NCI-H2227 (cell line): Measurements from ENCODE around the gene PTPRM.

Experiments used
- DNase-seq: peaks from one replicate; lab custom pipeline; 2025; ENCODE audit not compliant: unreplicated experiment; lab: John Stamatoyannopoulos, UW

Gene PTPRM

DNA sequence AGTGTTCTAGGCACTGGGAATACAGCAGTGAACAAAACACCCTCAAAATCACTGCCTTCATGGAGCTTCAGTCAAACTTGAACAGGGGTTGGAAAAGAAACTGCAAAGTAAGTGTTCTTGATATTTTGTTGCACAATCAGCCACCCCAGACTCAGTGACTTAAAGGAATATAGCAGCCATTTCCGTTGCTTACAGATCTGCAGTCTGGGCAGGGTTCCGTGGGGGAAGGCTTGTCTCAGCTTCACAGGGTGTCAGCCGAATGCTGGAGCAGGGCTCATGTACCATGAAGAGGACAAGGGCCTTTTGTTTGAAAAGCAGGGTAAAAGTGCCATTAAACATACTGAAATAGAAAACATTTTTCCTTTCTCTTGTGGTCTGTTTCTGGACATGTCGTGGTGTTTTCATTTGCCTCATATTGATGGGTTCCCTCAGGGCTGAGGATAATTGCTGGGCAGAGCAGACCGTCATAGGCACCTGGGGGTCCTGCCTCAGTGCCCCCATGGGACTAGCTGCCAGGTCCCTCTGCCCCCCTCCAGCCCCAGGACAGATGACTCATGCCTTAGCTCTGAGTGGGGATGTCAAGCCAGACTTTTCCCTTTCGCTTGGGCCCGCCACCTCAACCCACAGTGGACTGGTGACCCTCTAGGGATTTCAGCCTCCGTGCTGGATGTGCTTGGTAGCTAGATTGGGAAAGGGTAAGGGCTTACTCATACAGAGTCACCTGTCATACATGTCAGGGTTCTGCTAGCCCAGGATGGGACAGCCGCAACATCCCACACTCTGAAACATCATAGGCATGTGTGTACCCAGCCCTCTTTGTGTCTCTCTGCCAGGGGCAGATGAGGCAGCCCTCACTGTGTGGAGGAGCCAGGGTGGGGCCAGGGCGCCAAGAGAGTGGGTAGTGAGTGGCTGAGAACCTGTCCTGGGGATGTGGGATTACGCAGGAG is 96.5 kb downstream of the PTPRM start:
- DNase-seq: no peak

GRCh38 chr18:7666195-7666776 is 99.2 kb downstream of the PTPRM start:
- no peak for DNase-seq

DNA sequence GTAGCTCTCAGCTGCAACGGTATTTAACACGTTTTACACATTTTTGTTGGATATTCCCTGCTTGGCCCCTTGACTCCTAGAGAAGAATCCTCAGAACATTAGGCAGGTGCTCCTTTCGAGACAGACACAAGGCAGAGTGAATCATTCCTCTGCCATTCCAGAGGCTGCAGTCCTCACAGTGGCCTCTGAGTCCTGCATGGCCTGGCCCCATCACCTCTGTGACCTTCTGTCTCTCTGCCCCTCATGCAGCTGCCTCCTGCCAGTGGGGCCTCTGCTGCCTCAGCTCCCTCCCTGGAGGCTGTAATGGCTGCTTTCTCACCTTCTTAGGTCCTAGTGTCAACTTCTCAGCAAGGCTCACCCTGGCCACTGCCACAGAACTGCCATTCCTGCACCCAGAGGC is 101.3 kb downstream of the PTPRM start:
- DNase-seq: no peak

GRCh38 chr18:7669361-7669760 is 102.2 kb downstream of the PTPRM start:
- DNase-seq: no peak

GRCh38 chr18:7671105-7671504 is 104.0 kb downstream of the PTPRM start:
- DNase-seq: no peak

GRCh38 chr18:7676253-7676873 is 109.2 kb downstream of the PTPRM start:
- DNase-seq: no peak

- DNase-seq: no peak
These were observed 109.9 kb downstream of the PTPRM start for GRCh38 chr18:7677001-7677400.

DNA sequence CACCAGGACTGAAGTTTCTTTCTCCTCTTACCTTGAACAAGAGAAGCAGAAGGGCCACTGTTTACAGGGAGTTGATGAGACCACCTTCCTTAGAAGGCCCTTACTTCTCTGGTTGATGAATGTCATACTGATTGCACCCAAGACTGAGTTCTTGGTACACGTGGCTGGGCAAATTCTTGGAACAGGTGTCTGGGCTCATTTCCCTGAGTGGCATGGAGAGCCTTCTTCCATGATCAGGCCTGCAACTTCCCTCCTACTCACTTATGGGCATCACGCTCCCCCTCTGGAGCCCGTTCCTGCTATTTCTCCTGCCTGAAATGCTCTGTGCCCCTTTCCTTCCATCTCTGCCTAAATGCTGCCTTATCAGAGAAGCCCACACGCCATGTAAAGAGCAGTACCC is 110.3 kb downstream of the PTPRM start:
- DNase-seq: no peak

DNA sequence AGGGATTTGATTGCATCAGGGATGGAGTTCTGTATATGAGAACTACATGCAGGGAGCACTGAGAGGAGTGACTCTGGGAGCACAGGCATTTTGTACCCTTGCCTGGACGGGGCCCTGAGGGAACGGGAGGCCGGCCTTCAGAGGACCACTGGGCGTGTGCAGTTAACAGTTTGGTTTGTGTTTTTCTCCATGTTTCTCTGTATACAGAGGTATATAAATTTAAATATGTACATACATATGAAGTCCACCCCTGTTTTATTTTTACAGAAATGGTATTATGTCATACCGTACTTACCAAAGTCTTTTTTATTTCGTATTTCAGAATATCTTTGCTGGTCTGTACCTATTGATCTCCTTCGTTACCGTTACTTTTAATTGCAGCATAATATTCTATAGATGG is 111.3 kb downstream of the PTPRM start:
- DNase-seq: no peak

DNA sequence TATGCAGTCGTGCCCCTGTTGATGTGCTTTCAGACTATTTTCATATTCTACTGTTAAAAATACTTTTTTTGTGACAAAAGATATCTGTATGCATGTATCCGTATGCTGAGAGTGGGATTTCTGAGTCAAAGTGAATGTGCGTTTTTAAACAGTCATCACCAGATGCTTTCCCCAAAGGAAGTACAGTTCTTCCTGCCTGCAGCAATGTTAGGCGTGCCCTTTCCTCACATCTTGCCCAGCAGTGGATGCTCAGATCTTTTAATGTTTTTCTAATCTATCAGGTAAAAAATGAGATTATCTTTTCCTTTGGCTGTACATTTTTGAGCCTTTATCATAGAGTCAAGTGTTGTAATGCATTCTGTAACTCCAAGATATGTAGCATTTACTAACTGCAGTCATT is 111.7 kb downstream of the PTPRM start:
- no peak for DNase-seq

- DNase-seq: no peak
These were observed 114.2 kb downstream of the PTPRM start for GRCh38 chr18:7681298-7681697.

DNA sequence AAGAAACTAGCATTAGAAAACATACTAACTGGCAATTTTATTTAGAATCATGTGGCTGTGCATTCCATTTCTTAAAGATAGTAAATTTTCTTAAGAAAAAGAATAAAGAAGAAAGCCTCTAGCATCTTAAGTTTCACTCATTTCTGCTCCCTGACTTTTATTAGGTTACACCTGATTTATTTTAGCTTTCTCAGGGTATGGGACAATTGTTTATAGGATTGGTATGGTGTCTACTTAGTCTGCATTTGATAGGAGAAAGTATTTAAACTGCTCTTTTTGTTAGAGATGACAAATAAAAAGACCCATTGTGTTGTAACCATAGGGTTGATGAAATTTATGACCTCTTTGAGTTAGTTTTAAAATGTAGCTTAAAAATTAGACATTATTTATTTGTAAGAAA is 115.2 kb downstream of the PTPRM start:
- DNase-seq: no peak

GRCh38 chr18:7683753-7684152 is 116.6 kb downstream of the PTPRM start:
- DNase-seq: no peak

DNA sequence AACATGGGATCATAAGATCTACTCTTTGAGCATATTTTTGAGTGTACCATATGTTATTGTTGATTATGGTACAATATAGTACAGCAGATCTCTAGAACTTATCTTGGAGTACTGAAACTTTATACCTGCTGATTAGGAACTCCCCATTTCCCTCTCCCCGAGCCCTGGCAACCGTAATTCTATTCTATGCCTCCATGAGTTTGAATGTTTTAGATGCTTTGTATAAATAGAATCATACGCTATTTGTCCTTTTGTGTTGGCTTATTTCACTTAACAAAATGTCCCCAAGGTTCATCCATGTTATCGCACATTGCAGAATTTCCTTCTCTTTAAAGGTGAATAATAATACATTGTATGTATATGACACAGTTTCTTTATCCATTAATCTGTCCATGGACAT is 117.2 kb downstream of the PTPRM start:
- no peak for DNase-seq

DNA sequence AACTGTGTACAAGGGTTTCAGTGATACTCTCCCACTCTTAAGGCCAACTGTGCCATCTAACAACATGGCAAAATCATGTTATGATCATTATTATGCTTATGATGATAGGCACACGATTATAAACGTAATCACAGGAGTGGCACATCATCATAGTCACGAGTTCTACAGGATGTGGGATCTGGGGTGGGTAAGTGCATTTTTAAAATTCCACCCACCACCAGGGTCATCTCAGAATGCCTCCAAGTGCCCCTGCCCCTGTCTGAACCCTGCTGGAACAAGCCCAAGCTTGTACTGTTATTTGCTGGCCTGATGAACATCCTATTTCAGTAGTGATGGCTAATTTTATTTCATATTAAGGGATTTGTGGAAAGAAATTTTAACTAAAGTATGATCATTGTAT is 117.8 kb downstream of the PTPRM start:
- no peak for DNase-seq

GRCh38 chr18:7686278-7686677 is 119.2 kb downstream of the PTPRM start:
- DNase-seq: no peak

DNA sequence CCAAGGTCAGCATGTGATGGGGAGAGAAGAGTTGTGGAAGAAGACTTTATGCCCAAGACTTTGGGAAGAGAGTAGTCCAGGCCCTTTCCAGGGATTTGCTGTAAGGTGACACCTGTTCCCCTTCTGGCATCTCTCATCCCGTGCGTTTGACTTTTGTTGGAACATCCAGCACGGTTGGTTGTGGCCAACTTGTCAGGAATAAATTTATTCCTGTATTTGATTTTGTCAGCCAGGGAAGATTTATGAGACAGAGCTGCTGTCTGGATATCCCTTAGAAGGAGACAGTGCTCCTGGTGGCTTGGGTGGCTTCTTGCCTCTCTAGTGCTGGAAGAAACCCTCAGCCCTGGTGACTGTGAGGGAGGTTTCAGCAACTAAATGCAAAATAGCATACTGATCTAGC is 121.5 kb downstream of the PTPRM start:
- no peak for DNase-seq

- no peak for DNase-seq
These were observed 124.1 kb downstream of the PTPRM start for GRCh38 chr18:7691206-7691605.

- no peak for DNase-seq
These were observed 129.7 kb downstream of the PTPRM start for GRCh38 chr18:7696780-7697179.

GRCh38 chr18:7697306-7697705 is 130.2 kb downstream of the PTPRM start:
- DNase-seq: no peak

GRCh38 chr18:7711495-7711894 is 144.4 kb downstream of the PTPRM start:
- DNase-seq: no peak

- no peak for DNase-seq
These were observed 153.3 kb downstream of the PTPRM start for GRCh38 chr18:7720395-7720794.
